ENCODE data around the gene RSPRY1.
A peak's percentile ranks its signal among the peaks of the same experiment; 100 is the strongest.

RSPRY1 gene

GRCh38 chr16:57141822-57142631 lies 44.1 kb upstream of the RSPRY1 start:
- H3K4me3 ChIP-seq (ENCODE audit: low read depth, low read length) = no peak overlapping the region
- peak; percentile 29 for DNase-seq (ENCODE audit: low read depth)

DNA sequence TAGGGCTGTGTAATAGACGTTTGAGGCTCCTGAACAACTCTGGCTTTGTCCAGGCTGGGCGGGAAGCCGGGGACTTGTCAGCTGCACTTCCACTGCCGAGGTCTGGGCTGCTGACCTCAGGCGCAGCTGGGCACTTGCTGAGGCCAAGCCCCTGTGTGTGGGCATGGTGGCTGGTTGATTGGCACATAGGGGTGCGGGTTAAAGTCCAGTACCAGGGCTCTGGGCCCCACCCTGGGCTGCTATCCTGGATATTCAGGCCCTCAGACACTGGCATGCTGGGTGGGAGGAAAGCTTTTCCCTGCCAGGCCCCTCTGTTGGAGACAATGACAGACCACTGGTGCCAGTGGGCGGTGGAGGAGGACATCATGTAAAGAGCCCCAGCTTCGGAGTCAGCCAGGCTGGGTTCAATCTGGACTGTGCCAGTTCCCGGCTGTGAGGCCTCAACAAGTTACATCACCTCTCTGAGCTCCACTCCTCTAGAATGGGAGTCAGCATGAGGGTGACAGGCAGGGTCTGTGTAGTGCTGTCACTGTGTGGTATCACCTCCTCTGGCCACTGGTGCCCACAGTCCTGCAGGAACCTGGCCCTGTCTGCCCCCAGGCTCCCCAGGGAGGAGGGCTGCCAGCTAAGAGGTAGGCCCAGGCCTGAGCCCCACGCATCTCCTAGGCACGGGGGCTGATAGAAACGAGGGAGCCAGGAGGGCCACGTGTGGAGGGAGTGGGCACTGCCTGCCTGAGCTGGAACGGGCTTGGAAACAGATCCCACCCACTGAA lies 42.8 kb upstream of the RSPRY1 start:
- no peak for DNase-seq (ENCODE audit: low read depth)
- no peak overlapping the region for H3K4me3 ChIP-seq (ENCODE audit: low read depth, low read length)
- no peak for TF ChIP-seq CTCF (IDR thresholded peaks at IDR 0.05; ENCODE audit: insufficient read depth, low read depth, low read length, missing control alignments)

More at GRCh38 chr16:57141822-57142631, 44.1 kb upstream of the RSPRY1 start:
- no peak for TF ChIP-seq CTCF (IDR thresholded peaks at IDR 0.05; ENCODE audit: insufficient read depth, low read depth, low read length, missing control alignments)

DNA sequence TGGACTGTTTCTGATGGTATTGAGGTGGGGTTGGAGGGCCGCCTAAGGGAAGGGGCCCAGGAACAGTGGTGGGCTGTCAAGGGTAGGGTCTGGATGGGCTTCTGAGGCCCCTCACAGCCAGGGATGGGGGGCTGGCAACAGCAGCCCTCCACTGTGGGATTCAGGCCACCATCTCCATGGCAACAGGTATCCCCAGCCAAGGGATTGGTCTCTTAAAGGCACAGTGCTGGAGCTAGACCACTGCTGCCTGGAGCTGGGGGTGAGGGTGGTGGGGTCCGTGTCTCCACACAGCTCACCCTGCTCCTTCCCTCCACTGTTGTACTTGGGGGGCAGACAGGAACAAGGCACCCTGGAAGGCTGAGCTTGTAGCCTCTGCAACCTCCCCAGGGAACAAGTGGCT lies 42.1 kb upstream of the RSPRY1 start:
- DNase-seq (ENCODE audit: low read depth) = no peak
- TF ChIP-seq CTCF (IDR thresholded peaks at IDR 0.05; ENCODE audit: insufficient read depth, low read depth, low read length, missing control alignments) = no peak

GRCh38 chr16:57145046-57146021 lies 40.8 kb upstream of the RSPRY1 start:
- H3K4me3 ChIP-seq (ENCODE audit: low read depth, low read length) = no peak overlapping the region
- no peak for TF ChIP-seq CTCF (IDR thresholded peaks at IDR 0.05; ENCODE audit: insufficient read depth, low read depth, low read length, missing control alignments)
- DNase-seq (ENCODE audit: low read depth) = no peak

More for the DNA sequence above, 42.1 kb upstream of the RSPRY1 start:
- H3K4me3 ChIP-seq (ENCODE audit: low read depth, low read length) = no peak overlapping the region

GRCh38 chr16:57146040-57146647 lies 40.0 kb upstream of the RSPRY1 start:
- no peak overlapping the region for H3K4me3 ChIP-seq (ENCODE audit: low read depth, low read length)
- TF ChIP-seq CTCF (IDR thresholded peaks at IDR 0.05; ENCODE audit: insufficient read depth, low read depth, low read length, missing control alignments) = no peak
- no peak for DNase-seq (ENCODE audit: low read depth)

DNA sequence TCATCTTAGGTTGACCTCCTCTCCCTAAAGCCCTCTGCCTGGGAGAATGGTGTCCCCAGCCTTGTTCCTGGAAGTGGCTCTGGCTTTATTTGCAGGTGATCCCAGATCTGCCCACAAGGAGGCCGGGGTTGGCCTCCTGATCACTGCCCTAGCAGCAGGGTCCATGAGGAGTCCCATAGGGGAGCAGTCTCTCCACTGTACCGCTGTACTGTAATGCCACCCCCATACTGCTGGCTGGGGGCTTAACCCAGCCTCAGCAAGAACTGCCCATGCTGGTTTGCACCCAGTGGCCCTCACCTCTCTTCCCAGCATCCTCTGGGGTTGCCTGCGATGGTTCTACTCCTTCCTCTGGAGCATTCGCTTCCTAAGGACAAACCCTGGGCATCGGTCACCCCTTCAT lies 39.4 kb upstream of the RSPRY1 start:
- DNase-seq (ENCODE audit: low read depth) = no peak
- no peak overlapping the region for H3K4me3 ChIP-seq (ENCODE audit: low read depth, low read length)
- peak; percentile 3 for TF ChIP-seq CTCF (IDR thresholded peaks at IDR 0.05; ENCODE audit: insufficient read depth, low read depth, low read length, missing control alignments)

Measured in GM12865 (cell line).